MCF 10A (cell line): ENCODE data around the gene KIDINS220. TPM values are rescaled to one million over a fixed set of nuclear protein-coding genes. Genes with fewer than 3 reads are reported as not detected.
A peak's percentile ranks its signal among the peaks of the same experiment; 100 is the strongest.

Experiments used
- BruUV-seq: library from RNA; stranded (reverse); fragments of 400-500 nt; replicated peaks from 2 replicates; lab custom pipeline; 2021; lab: Mats Ljungman, UMichigan
- CTCF ChIA-PET: fragments of 300-600 bp; sonication (Branson Sonifier 250); formaldehyde crosslinking; extraction: SDS; loops from one replicate; lab custom pipeline; 2021; ENCODE audit warnings: antibody characterized with exemption, inconsistent platforms; lab: Yijun Ruan, JAX
- POLR2A ChIA-PET: fragments of 300-600, 350-650 bp; sonication (Branson Sonifier 250); formaldehyde crosslinking; extraction: SDS; loops from one replicate; lab custom pipeline; 2020; ENCODE audit warnings: antibody characterized with exemption, inconsistent platforms; lab: Yijun Ruan, JAX
- DNase-seq: peaks from one replicate; pipeline ENCODE4 v3.0.0-alpha.2; 2018; ENCODE audit not compliant: unreplicated experiment
- H3K27ac Mint-ChIP-seq: one replicate; pipeline ENCODE4 v1.8.0; 2022; ENCODE audit warnings: mild to moderate bottlenecking, low read depth, mixed read lengths; ENCODE audit not compliant: unreplicated experiment
- H3K27me3 Mint-ChIP-seq: one replicate; pipeline ENCODE4 v1.8.0; 2022; ENCODE audit warnings: mixed read lengths; ENCODE audit not compliant: insufficient read depth, unreplicated experiment
- H3K36me3 Mint-ChIP-seq: one replicate; pipeline ENCODE4 v1.8.0; 2022; ENCODE audit warnings: mild to moderate bottlenecking, moderate library complexity, mixed read lengths; ENCODE audit not compliant: insufficient read depth, unreplicated experiment
- H3K4me1 Mint-ChIP-seq: one replicate; pipeline ENCODE4 v1.8.0; 2022; ENCODE audit warnings: mixed read lengths; ENCODE audit not compliant: insufficient read depth, unreplicated experiment
- H3K4me3 Mint-ChIP-seq: one replicate; pipeline ENCODE4 v1.8.0; 2022; ENCODE audit warnings: mild to moderate bottlenecking, moderate library complexity, mixed read lengths; ENCODE audit not compliant: unreplicated experiment
- H3K9me3 Mint-ChIP-seq: one replicate; pipeline ENCODE4 v1.8.0; 2022; ENCODE audit warnings: mixed read lengths; ENCODE audit not compliant: unreplicated experiment
- CTCF ChIP-seq: fragments of 200-600 bp; IDR thresholded peaks from one replicate; pipeline ENCODE4 v1.8.0; 2022; ENCODE audit warnings: antibody characterized with exemption, mild to moderate bottlenecking; ENCODE audit not compliant: unreplicated experiment
- intact Hi-C: fragments of 100-400 bp; cut with micrococcal nuclease; formaldehyde crosslinking; loops from 2 replicates; pipeline ENCODE4 v1.14.1; 2022
- total RNA-seq: library from RNA; stranded (reverse); gene quantifications from 2 replicates; pipeline ENCODE4 v1.2.3, GENCODE V29; 2022

The KIDINS220 gene
- total RNA-seq, 1 experiment from 2014 or later: 41.8 TPM

GRCh38 chr2:8761529-8762164 is 75.8 kb downstream of the KIDINS220 start:
- ChIA-PET CTCF (interaction anchor here (0.7 to 1.1 kb wide), 3 partner anchors 1091 to 1666 kb away, joined by 3 to 8 read pairs (median 4); no protein-coding TSS in a partner anchor), POLR2A (interaction anchor here (0.7 kb wide), 1 partner anchor 1366 kb away, joined by 3 read pairs; no protein-coding TSS in a partner anchor)
- Mint-ChIP-seq H3K9me3 (no peaks in the 10 kb centered on the region), H3K4me3 (no peak overlapping the region), H3K27me3 (no peaks in the 10 kb centered on the region), H3K36me3 (peaks cover 14% of the 10 kb centered on the region), H3K27ac (no peak overlapping the region), H3K4me1 (no peaks in the 10 kb centered on the region)
- peak; percentile 41 for TF ChIP-seq CTCF
- DNase-seq: peak; percentile 47
- intact Hi-C loops: loop anchor here (1.0 kb wide), 2 partner anchors 68 to 1664 kb away; no protein-coding TSS in a partner anchor
- no TSS peak for BruUV-seq

DNA sequence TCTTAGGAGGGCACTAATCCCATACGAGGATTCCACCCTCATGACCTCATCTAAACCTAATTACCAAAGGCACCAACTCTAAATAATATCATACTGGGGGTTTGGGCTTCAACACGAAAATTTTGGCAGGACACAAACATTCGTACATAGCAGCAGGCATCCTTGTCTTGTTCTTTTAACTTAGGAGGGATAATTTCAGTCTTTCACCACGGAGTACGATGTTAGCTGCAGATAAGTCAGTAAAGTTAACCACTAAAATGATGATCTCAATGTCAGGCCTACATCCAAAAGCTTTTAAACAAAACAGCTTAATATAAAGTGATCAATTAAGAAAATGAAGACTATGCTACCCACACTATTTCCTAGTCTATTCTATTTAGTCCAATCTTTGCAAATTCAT is 80.7 kb downstream of the KIDINS220 start:
- intact Hi-C loops: no loop called here

GRCh38 chr2:8756230-8756629 is 81.2 kb downstream of the KIDINS220 start:
- Mint-ChIP-seq H3K36me3 (peaks cover 24% of the 10 kb centered on the region), H3K9me3 (no peaks in the 10 kb centered on the region), H3K4me1 (no peaks in the 10 kb centered on the region), H3K27me3 (no peaks in the 10 kb centered on the region), H3K27ac (no peak overlapping the region), H3K4me3 (no peak overlapping the region)
- no peak for TF ChIP-seq CTCF
- DNase-seq: no peak
- intact Hi-C loops: no loop called here
- POLR2A ChIA-PET: no interaction called here
- CTCF ChIA-PET: no interaction called here
- BruUV-seq: no TSS peak

More for the DNA sequence above, 80.7 kb downstream of the KIDINS220 start:
- BruUV-seq: no TSS peak
- no peak for DNase-seq
- ChIA-PET CTCF (no interaction called here), POLR2A (no interaction called here)
- no peak overlapping the region for H3K27ac Mint-ChIP-seq
- H3K27me3 Mint-ChIP-seq: no peaks in the 10 kb centered on the region
- no peaks in the 10 kb centered on the region for H3K9me3 Mint-ChIP-seq
- TF ChIP-seq CTCF: no peak
- H3K4me3 Mint-ChIP-seq: no peak overlapping the region
- H3K36me3 Mint-ChIP-seq: peaks cover 24% of the 10 kb centered on the region
- no peaks in the 10 kb centered on the region for H3K4me1 Mint-ChIP-seq

DNA sequence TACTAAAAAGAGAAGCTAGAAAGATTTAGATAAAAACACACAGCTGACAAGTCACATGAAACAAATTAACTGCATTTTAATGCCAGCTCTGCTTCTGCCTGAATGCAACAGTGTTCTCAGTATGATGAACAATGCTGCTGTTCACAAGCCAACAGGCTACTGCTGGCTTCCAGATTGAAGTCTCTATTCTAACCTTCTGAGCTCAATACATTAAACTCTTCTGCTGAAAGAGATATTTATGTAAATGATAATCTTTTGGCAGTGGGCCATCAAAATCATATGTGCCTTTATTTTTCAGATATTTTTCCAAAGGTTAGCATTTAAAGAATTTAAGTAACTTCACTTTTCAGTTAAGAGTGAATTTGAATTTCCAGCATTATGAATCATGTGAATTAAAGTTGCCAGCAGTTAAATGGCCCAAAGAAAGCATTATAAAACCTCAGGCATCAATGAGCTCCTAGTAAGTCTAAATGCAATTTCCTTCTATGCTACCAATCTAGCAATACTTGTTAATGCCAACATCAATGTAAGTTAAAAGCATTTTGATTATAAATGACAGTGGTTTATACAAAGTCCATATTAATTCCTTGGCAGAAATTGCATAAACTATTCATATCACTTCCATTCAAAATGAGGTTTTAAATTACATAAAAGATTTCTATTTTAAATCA is 83.2 kb downstream of the KIDINS220 start:
- no peak for TF ChIP-seq CTCF
- peaks cover 37% of the 10 kb centered on the region for H3K36me3 Mint-ChIP-seq
- POLR2A ChIA-PET: interaction anchor here (0.5 to 0.6 kb wide), 2 partner anchors 73 to 194 kb away, joined by 3 read pairs; partner anchors contain the start of gene ID2

More for the DNA sequence above, 83.2 kb downstream of the KIDINS220 start:
- BruUV-seq: no TSS peak
- no peaks in the 10 kb centered on the region for H3K4me1 Mint-ChIP-seq
- H3K27ac Mint-ChIP-seq: no peak overlapping the region
- intact Hi-C loops: no loop called here
- CTCF ChIA-PET: interaction anchor here (0.7 to 0.9 kb wide), 2 partner anchors 695 to 1657 kb away, joined by 4 to 5 read pairs; no protein-coding TSS in a partner anchor
- H3K4me3 Mint-ChIP-seq: no peak overlapping the region
- no peaks in the 10 kb centered on the region for H3K9me3 Mint-ChIP-seq
- DNase-seq: no peak
- H3K27me3 Mint-ChIP-seq: no peaks in the 10 kb centered on the region
